MM.1S (cell line): Measurements from ENCODE around the gene ARHGAP44.

Experiments
- CTCF ChIP-seq: fragments of 300-600 bp; sonication (generic); IDR thresholded peaks from 2 replicates; pipeline ENCODE4 v1.5.1; 2016; ENCODE audit warnings: antibody characterized with exemption, low read length, mixed read lengths
- EZH2 ChIP-seq: fragments of 300-600 bp; sonication (generic); optimal IDR thresholded peaks from 2 replicates; pipeline ENCODE3; 2017; ENCODE audit warnings: low read depth, mild to moderate bottlenecking, antibody characterized with exemption, low read length, mixed read lengths
- EZH2phosphoT487 ChIP-seq: fragments of 300-600 bp; sonication (generic); IDR thresholded peaks from 2 replicates; pipeline ENCODE4 v1.6.1; 2018; ENCODE audit warnings: antibody characterized with exemption, low read length

DNA sequence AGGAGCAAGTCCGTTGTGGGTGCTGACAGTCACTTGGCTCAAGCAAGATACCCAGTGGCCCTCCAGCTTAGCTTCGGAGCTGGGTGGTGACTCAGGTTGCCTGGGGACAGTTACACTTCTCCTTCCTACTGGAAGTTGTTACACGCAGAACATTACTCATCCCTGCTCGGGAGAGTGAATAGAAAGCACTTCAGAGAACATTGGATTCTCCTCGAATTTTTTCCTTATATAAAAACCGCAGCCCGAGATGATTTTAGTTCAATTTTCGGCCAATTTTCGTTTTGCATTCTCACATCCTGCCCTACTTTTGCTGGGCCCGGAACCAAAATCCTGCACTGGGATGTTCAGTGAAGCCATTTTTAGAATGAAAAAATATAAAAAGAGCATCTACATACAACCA is 128.8 kb downstream of the ARHGAP44 start:
- TF ChIP-seq CTCF (no peak), EZH2phosphoT487 (no peak), EZH2 (no peak)
